OCI-LY3 (cell line): ENCODE measurements around the gene SYT2.
"Not testable (repeated sequence)": the region's sequence is repeated elsewhere in the genome, so short reads cannot be mapped to it uniquely, and the experiment has no call there.

Source experiments
- EZH2phosphoT487 ChIP-seq: fragments of 200-600 bp; shearing (Covaris generic); IDR thresholded peaks from 2 replicates; pipeline ENCODE4 v1.6.1; 2018; ENCODE audit warnings: antibody characterized with exemption, mixed run types, low read depth
- TF ChIP-seq, protein P1 (sequence below): fragments of 200-600, 300-600 bp; sonication (generic); IDR thresholded peaks from 2 replicates; pipeline ENCODE4 v1.5.1; 2014; ENCODE audit warnings: antibody characterized with exemption, low read length, low read depth

DNA sequence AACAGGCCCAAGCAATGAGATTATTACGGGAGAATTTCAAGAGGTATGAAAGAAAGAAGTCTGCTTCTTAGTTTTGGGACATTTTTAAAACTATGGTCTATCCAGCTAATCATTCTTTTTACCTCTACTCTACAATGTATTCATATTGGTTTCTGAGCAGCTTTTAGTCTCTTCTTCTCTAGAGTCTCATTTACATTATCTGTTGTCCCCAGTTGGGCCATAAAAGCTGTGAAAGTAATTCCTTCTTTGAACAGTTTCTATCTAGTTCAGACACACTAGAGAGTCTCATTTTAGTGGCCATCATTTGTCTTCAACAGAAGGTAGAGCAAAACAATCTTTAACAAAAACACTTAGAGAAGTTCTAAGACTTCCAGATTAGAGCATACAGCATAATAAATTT is 157.2 kb downstream of the SYT2 start:
- TF ChIP-seq, protein P1, sequence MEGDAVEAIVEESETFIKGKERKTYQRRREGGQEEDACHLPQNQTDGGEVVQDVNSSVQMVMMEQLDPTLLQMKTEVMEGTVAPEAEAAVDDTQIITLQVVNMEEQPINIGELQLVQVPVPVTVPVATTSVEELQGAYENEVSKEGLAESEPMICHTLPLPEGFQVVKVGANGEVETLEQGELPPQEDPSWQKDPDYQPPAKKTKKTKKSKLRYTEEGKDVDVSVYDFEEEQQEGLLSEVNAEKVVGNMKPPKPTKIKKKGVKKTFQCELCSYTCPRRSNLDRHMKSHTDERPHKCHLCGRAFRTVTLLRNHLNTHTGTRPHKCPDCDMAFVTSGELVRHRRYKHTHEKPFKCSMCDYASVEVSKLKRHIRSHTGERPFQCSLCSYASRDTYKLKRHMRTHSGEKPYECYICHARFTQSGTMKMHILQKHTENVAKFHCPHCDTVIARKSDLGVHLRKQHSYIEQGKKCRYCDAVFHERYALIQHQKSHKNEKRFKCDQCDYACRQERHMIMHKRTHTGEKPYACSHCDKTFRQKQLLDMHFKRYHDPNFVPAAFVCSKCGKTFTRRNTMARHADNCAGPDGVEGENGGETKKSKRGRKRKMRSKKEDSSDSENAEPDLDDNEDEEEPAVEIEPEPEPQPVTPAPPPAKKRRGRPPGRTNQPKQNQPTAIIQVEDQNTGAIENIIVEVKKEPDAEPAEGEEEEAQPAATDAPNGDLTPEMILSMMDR: not testable (repeated sequence)
- TF ChIP-seq EZH2phosphoT487: not testable (repeated sequence)
